Testis (tissue), 2 donors: ENCODE results near the gene RNF121.

ENCODE experiments used
- CTCF ChIP-seq, 3 experiments: fragments of 450-650 bp in 2 of 3; fragments of 200-600 bp in 1 of 3; sonication (generic) in 1 of 3; IDR thresholded peaks; one replicate each; pipeline ENCODE4 v1.5.1; 2016 to 2019; ENCODE audit warnings: antibody characterized with exemption in 3 of 3, mild to moderate bottlenecking in 2 of 3, moderate library complexity in 1 of 3
- POLR2A ChIP-seq: fragments of 450-650 bp; IDR thresholded peaks from one replicate; pipeline ENCODE4 v1.6.1; 2017; ENCODE audit warnings: antibody characterized with exemption, mild to moderate bottlenecking, moderate library complexity

- TF ChIP-seq POLR2A (no peak), CTCF (IDR thresholded peaks at IDR 0.05) (no peak)
These were observed 78.2 kb downstream of the RNF121 start for GRCh38 chr11:72007089-72007476.
